Fibroblast of skin of right quadriceps (primary cell): ENCODE results near the gene ZMYM2.

Experiments
- DNase-seq: peaks from one replicate; pipeline ENCODE4 v3.0.0-alpha.2; 2013

The ZMYM2 gene

GRCh38 chr13:20137875-20138274, 179.3 kb downstream of the ZMYM2 start:
- DNase-seq, result no peak

DNA sequence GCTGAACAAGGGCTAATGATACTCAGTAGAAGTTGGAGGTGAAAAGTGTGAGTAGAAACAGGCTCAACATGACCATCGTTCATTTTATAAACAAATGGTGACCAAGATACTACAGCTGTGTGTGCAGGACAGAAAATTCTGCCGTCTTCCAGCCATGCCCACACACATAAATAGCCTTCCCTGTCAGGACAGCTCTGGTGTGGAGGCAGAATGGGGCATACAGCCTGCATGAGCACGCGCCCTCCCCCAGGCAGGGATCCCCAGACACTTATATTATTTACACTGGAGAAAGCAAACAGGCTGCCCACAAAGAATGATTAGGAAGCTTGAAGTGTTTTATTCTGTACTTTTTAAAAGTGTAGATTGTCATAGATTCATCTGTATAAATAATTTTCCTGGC, 182.0 kb downstream of the ZMYM2 start:
- no peak for DNase-seq
